GM12878 (cell line): ENCODE data around the gene ABCD3.

Experiments used
- NR2C2 ChIP-seq: IDR thresholded peaks from 2 replicates; pipeline ENCODE4 v1.6.1; 2011; ENCODE audit warnings: borderline replicate concordance, low read depth; ENCODE audit not compliant: control insufficient read depth, insufficient read length
- ZSCAN29 ChIP-seq: fragments of 450-650 bp; IDR thresholded peaks from 2 replicates; pipeline ENCODE4 v1.6.1; 2017; ENCODE audit warnings: mild to moderate bottlenecking, moderate library complexity
- TF ChIP-seq, protein P1 (sequence below), 3 experiments: IDR thresholded peaks in 2 of 3; conservative IDR thresholded peaks in 1 of 3; 2 replicates each; pipeline ENCODE4 v1.5.1; 2011; ENCODE audit warnings: low read depth in 3 of 3, low read length in 3 of 3, mild to moderate bottlenecking in 3 of 3, control low read depth in 2 of 3, moderate library complexity in 2 of 3, inconsistent platforms in 1 of 3, mixed read lengths in 1 of 3; ENCODE audit not compliant: control insufficient read depth in 2 of 3, insufficient read depth in 1 of 3; ENCODE audit errors: extremely low read depth in 1 of 3

DNA sequence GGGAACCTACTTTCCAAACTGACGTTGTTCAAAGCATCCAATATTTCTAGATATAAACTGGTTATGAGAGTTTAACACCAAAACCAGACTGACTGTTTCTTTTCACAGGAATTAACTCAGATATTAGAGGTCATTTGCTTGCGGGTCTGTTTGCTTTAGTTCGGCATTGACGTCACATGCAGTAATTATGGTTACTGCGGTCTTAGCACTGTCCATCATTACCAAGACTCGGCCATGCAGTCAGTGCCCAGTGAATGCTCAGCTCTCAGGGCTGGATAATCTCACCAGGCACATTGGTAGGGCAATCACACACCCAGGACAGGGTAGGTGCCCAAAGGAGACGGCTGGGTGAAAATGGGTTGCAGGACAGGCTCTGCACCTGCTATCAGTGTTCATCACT is 133.3 kb downstream of the ABCD3 start:
- TF ChIP-seq, protein P1, sequence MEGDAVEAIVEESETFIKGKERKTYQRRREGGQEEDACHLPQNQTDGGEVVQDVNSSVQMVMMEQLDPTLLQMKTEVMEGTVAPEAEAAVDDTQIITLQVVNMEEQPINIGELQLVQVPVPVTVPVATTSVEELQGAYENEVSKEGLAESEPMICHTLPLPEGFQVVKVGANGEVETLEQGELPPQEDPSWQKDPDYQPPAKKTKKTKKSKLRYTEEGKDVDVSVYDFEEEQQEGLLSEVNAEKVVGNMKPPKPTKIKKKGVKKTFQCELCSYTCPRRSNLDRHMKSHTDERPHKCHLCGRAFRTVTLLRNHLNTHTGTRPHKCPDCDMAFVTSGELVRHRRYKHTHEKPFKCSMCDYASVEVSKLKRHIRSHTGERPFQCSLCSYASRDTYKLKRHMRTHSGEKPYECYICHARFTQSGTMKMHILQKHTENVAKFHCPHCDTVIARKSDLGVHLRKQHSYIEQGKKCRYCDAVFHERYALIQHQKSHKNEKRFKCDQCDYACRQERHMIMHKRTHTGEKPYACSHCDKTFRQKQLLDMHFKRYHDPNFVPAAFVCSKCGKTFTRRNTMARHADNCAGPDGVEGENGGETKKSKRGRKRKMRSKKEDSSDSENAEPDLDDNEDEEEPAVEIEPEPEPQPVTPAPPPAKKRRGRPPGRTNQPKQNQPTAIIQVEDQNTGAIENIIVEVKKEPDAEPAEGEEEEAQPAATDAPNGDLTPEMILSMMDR (IDR thresholded peaks at IDR 0.05 in 2 of 3, conservative IDR thresholded peaks at IDR 0.05 in 1 of 3; ENCODE audit: control insufficient read depth in 2 of 3, extremely low read depth in 1 of 3, insufficient read depth in 1 of 3, low read depth in 3 of 3, low read length in 3 of 3): no peak
- no peak for TF ChIP-seq ZSCAN29
- no peak for TF ChIP-seq NR2C2
